ENCODE results near the gene ZFP36L1. TPM values are rescaled to one million over a fixed set of nuclear protein-coding genes. Genes with fewer than 3 reads are reported as not detected.
A peak's percentile ranks its signal among the peaks of the same experiment; 100 is the strongest.

ZFP36L1 gene
- total and polyA plus RNA-seq, 2 of the 13 experiments (the other 11 are each of a cell fraction or from before 2014, with no cell fraction given) = 7.4 to 10.2 TPM

GRCh38 chr14:68794130-68794850, 1.4 kb upstream of the ZFP36L1 start (continued):
- TF ChIP-seq GZF1 (CRISPR knock-in tag; IDR thresholded peaks at IDR 0.05) (0 out of 2 replicates have a peak, but pooled peaks have one; percentile 44), CENPT (CRISPR knock-in tag; IDR thresholded peaks at IDR 0.05; ENCODE audit: low read depth) (no peak), REXO4 (CRISPR knock-in tag; IDR thresholded peaks at IDR 0.05; ENCODE audit: borderline replicate concordance) (no peak), ZNF687 (CRISPR knock-in tag; IDR thresholded peaks at IDR 0.05) (peak; percentile 97), SALL1 (CRISPR knock-in tag; IDR thresholded peaks at IDR 0.05) (peak; percentile 80), ZNF616 (CRISPR knock-in tag; IDR thresholded peaks at IDR 0.05; ENCODE audit: low read depth) (no peak), ZNF615 (CRISPR knock-in tag; IDR thresholded peaks at IDR 0.05; ENCODE audit: borderline replicate concordance) (no peak), ZBED4 (CRISPR knock-in tag; IDR thresholded peaks at IDR 0.05; ENCODE audit: borderline replicate concordance) (no peak), ATF7-NPFF (CRISPR knock-in tag; IDR thresholded peaks at IDR 0.05; ENCODE audit: low read depth) (peak; percentile 79), GTF2F1 (IDR thresholded peaks at IDR 0.05; ENCODE audit: low read length) (no peak), PHF5A (CRISPR knock-in tag; IDR thresholded peaks at IDR 0.05; ENCODE audit: low read depth, unreplicated experiment) (no peak), POGZ (CRISPR knock-in tag; IDR thresholded peaks at IDR 0.05) (no peak), ZNF12 (CRISPR knock-in tag; IDR thresholded peaks at IDR 0.05) (peak; percentile 73; the same call in 1 of the 2 replicates), AFF4 (CRISPR knock-in tag; IDR thresholded peaks at IDR 0.05) (peak; percentile 67; the same call in 1 of the 2 replicates), NPAS2 (CRISPR knock-in tag; IDR thresholded peaks at IDR 0.05; ENCODE audit: borderline replicate concordance) (no peak), ZNF24 (IDR thresholded peaks at IDR 0.05) (no peak)

Measured in HepG2 (cell line).